Heart right ventricle (tissue), 16 donors: ENCODE measurements around the gene TMEM182. TPM values are rescaled to one million over a fixed set of nuclear protein-coding genes. Genes with fewer than 3 reads are reported as not detected.

ENCODE experiments used
- ATAC-seq, 8 donors: fragments of 200-7000 bp; cut with Tn5 transposase; one replicate each; pipeline ENCODE4 v1.9.1; 2020; ENCODE audit warnings: mild to moderate bottlenecking in 8 of 8, moderate library complexity in 8 of 8, moderate number of reproducible peaks in 1 of 8
- DNase-seq, 2 donors: peaks; one replicate each; pipeline ENCODE4 v3.0.0-alpha.2; 2020
- H3K27ac ChIP-seq, 10 donors: fragments of 200-600 bp; sonication (generic) in 2 of 10; one replicate each; pipeline versions ENCODE4 v1.5.0 to v1.8.0; 2020 to 2022; ENCODE audit warnings: mild to moderate bottlenecking in 3 of 10
- H3K27me3 ChIP-seq, 7 donors: fragments of 200-600 bp; one replicate each; pipeline ENCODE4 v1.8.0; 2021 to 2022; ENCODE audit warnings: mild to moderate bottlenecking in 2 of 7
- H3K36me3 ChIP-seq, 9 donors: fragments of 200-600 bp; sonication (generic) in 1 of 9; one replicate each; pipeline versions ENCODE4 v1.5.0 to v1.8.0; 2020 to 2022; ENCODE audit warnings: mild to moderate bottlenecking in 2 of 9
- H3K4me1 ChIP-seq, 9 donors: fragments of 200-600 bp; sonication (generic) in 1 of 9; one replicate each; pipeline versions ENCODE4 v1.5.0 to v1.8.0; 2020 to 2022; ENCODE audit warnings: mild to moderate bottlenecking in 4 of 9
- H3K4me3 ChIP-seq, 10 donors: fragments of 200-600 bp; sonication (generic) in 2 of 10; one replicate each; pipeline versions ENCODE4 v1.5.0 to v1.8.0; 2020 to 2022; ENCODE audit warnings: mild to moderate bottlenecking in 7 of 10, moderate library complexity in 2 of 10
- H3K9me3 ChIP-seq, 11 donors: fragments of 200-600 bp in 10 of 11; sonication (generic) in 2 of 11; one replicate each; pipeline versions ENCODE4 v1.5.0 to v1.8.0; 2013 to 2022; ENCODE audit warnings: mild to moderate bottlenecking in 2 of 11, control low read depth in 1 of 11, moderate library complexity in 1 of 11
- WGBS, 2 donors: extraction: QIAGEN DNeasy Blood & Tissue Kit; methylation state at CpG; one replicate each; pipeline ENCODE4 v1.1.7; 2013; ENCODE audit warnings: inconsistent platforms in 1 of 2; 5-methylcytosine and 5-hydroxymethylcytosine counted together
- intact Hi-C, 10 donors: fragments of 100-400 bp; cut with DNase I; formaldehyde crosslinking; loops; one replicate each; pipeline versions ENCODE4 v1.11.1 to v1.14.2; 2022
- polyA plus RNA-seq, 2 donors: library from polyadenylated mRNA; stranded (reverse); fragments of 200-250 nt; gene quantifications; one replicate each; pipeline ENCODE4 v1.2.3, GENCODE V29; 2013
- total RNA-seq, 10 donors: library from RNA; stranded (reverse); fragmentation: NEBNext Ultra II Directional in 3 of 10; extraction: Animal tissue kit (Norgen Biotek cat#: 25700) in 3 of 10; gene quantifications; one replicate each; pipeline versions ENCODE4 v1.2.1 to v1.2.4, GENCODE V29; 2021 to 2023
- TF ChIP-seq, protein P1 (sequence below), 9 donors: fragments of 200-600 bp; sonication (generic) in 2 of 9; IDR thresholded peaks; one replicate each; pipeline versions ENCODE4 v1.5.0 to v1.8.0; 2021 to 2022; ENCODE audit warnings: antibody characterized with exemption in 9 of 9, mild to moderate bottlenecking in 5 of 9, moderate library complexity in 1 of 9
- donor health status: Arrhythmogenic right ventricular cardiomyopathy.
- donor health status: ischemic (EF 13 %, LVEDD 7.1; RV severe dilation, severe dysfunction).
- donor health status: healthy with polysubstance abuse.
- donor health status: DM: no; HTN: yes; CAD: no.
- donor health status: DM: no; HTN: no; CAD: no.
- donor health status: ischemic (EF 25% LVEDD 6.9; RV normal size, moderate dysfunction).
- donor health status: ischemic (EF 25% LVEDD 5.7; RV mildly dilated, moderate dysfunction).
- donor health status: healthy.
- donor health status: DM: yes; HTN: yes; CAD: no.
- donor health status: Ischemic cardiomyopathy.
- donor health status: ischemic (EF 35%, LVEDD 5.7; RV mildly dilated, moderate dysfunction).
- donor health status: nonischemic (EF 11% LVEDD 7.7; RV severe dilation, severe dysfunction).
- donor health status: DM: yes; HTN: yes; CAD: no.
- donor health status: PGD.
- donor health status: ischemic (EF 29% LVEDD 5.4; RV normal size, mild dysfunction).
- donor health status: nonischemic (EF 23%, LVEDD 6.1; RV moderate dilation, normal function).

The TMEM182 gene
- total and polyA plus RNA-seq, 12 donors: 10.1 to 225 (median 189) TPM

DNA sequence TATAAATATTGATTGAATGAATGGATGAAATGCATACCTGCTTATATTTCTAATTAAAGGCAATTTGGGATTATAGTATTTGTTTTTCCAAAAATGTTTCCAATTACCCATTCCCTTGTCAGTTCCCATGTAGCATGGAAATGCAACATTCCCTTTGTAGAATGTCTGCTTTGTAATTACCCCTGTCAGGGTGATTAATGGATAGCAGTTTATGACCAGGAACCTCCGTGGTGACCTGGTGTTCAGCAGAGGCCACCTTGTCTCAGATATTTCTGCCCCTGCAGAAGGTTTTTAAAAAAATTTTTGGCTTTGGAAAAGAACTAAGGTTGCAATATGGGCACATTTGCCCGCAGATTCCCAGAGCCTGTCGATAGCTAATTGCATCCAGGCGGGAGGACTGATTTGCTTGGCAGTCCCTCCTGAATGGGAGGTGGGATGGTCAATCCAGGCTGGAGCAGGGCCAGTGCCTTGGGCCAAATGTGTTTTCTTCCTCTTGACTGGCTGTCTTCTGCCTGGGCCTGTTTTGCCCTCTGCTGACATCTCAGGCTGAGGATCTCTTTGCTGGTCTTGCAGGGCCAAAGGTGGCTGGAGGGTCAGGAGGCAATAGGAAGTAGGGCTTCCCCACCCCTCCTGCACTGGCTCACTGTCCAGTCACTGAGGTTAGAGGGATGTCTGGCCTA lies 82.1 kb downstream of the TMEM182 start:
- ATAC-seq (no peak), DNase-seq (no peak)
- H3K4me1 ChIP-seq: peaks cover 2 to 18% (median 5%) of the 10 kb centered on the region in 9 donors
- H3K36me3 ChIP-seq: no peaks in the 10 kb centered on the region
- intact Hi-C loops: no loop called here
- no peaks in the 10 kb centered on the region for H3K9me3 ChIP-seq
- no peak overlapping the region for H3K4me3 ChIP-seq
- H3K27me3 ChIP-seq: no peaks in the 10 kb centered on the region
- no peak overlapping the region for H3K27ac ChIP-seq
- 58 to 60% methylated on average over 4 of the region's 4 CpGs for WGBS, 2 donors
- TF ChIP-seq, protein P1, sequence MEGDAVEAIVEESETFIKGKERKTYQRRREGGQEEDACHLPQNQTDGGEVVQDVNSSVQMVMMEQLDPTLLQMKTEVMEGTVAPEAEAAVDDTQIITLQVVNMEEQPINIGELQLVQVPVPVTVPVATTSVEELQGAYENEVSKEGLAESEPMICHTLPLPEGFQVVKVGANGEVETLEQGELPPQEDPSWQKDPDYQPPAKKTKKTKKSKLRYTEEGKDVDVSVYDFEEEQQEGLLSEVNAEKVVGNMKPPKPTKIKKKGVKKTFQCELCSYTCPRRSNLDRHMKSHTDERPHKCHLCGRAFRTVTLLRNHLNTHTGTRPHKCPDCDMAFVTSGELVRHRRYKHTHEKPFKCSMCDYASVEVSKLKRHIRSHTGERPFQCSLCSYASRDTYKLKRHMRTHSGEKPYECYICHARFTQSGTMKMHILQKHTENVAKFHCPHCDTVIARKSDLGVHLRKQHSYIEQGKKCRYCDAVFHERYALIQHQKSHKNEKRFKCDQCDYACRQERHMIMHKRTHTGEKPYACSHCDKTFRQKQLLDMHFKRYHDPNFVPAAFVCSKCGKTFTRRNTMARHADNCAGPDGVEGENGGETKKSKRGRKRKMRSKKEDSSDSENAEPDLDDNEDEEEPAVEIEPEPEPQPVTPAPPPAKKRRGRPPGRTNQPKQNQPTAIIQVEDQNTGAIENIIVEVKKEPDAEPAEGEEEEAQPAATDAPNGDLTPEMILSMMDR (IDR thresholded peaks at IDR 0.05): no peak

DNA sequence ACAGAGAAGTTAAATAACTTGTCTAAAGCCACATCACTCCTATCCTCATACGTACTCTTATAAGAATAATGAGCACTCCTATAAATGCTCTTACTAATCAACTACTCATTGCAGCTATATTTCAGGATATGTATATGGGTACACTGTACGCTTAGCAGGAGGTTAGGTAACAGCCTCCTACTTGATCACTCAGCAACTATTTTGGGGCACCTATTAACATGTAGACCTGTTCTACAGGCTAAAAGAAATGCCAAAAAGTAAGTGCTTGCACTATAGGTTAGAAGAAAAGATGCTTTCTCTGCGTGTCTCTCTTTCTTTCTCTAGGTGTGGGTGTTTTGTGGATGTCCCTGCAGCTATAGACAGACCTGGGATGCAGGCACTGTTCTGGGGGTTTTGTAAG lies 83.1 kb downstream of the TMEM182 start:
- DNase-seq (no peak), ATAC-seq (no peak)
- Histone ChIP-seq H3K27me3 (no peaks in the 10 kb centered on the region), H3K36me3 (no peaks in the 10 kb centered on the region), H3K9me3 (no peaks in the 10 kb centered on the region), H3K4me3 (no peak overlapping the region), H3K27ac (no peak overlapping the region), H3K4me1 (peaks cover 0 to 17% (median 6%) of the 10 kb centered on the region in 9 donors)
- TF ChIP-seq, protein P1 (IDR thresholded peaks at IDR 0.05): no peak
- WGBS, 2 donors: 92 to 96% methylated on average over 3 of the region's 3 CpGs
- intact Hi-C loops: no loop called here

DNA sequence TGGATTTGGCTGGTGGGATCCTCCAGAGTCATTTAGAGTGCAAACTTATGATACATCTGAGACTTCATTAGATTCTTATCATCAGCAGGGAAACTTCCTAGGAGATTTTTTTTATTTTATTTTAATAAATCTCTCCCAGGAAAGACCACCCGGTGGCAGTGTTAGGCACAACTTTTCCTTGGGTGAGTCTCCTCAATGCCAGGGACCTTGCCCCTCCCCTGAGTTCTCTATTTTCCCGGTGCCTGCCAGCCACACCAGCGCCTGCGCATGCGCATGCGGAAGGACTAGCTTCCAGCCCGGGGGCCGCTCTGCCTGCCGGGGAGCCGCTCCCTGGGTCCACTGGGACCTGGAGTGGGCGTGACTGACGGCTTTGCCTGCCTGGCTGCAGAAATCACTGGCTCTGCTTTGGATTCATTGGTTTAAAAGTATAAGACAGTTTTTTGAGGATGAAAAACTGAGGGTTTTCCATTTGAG lies 86.6 kb downstream of the TMEM182 start:
- TF ChIP-seq, protein P1 (IDR thresholded peaks at IDR 0.05): peak in 5 of 9 donors; percentile 5 to 32 (median 21)
- DNase-seq (peak; percentile 76 to 87), ATAC-seq (peak; percentile 89 to 98 (median 95))
- H3K27me3 ChIP-seq: peaks cover 0 to 14% (median 3%) of the 10 kb centered on the region in 7 donors
- H3K36me3 ChIP-seq: no peaks in the 10 kb centered on the region
- 1% methylated on average over 12 of the region's 12 CpGs for WGBS, 2 donors
- no peaks in the 10 kb centered on the region for H3K9me3 ChIP-seq
- H3K4me3 ChIP-seq: peak overlapping the region in 8 of 10 donors; percentile 22 to 47 (median 40)
- H3K4me1 ChIP-seq: peaks cover 0 to 11% (median 6%) of the 10 kb centered on the region in 9 donors
- intact Hi-C loops: no loop called here
- H3K27ac ChIP-seq: no peak overlapping the region

DNA sequence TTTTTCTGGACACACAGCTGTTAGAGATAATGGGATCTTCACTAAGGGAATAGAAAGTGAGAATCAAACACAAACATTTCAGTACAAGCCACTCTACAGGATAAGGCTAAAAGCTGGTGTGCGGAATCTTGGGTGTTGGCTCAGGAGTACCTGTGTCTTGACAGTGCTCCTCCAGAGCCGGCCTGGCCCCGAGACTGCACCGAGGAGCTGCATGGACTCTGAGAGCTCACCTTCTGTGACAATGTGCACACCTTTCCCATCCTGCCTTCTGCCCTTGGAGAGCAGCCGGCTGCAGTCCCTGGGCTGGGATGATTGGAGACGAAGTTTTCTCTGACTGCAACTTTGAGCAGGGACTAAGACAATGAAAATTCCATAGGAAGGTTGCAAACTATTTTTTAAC lies 89.1 kb downstream of the TMEM182 start:
- intact Hi-C loops: no loop called here
- no peaks in the 10 kb centered on the region for H3K9me3 ChIP-seq
- peaks cover 0 to 11% (median 6%) of the 10 kb centered on the region in 9 donors for H3K4me1 ChIP-seq
- no peak for ATAC-seq
- 79 to 82% methylated on average over 6 of the region's 6 CpGs for WGBS, 2 donors
- H3K27me3 ChIP-seq: peaks cover 0 to 14% (median 3%) of the 10 kb centered on the region in 7 donors
- TF ChIP-seq, protein P1 (IDR thresholded peaks at IDR 0.05): no peak
- no peak for DNase-seq
- H3K4me3 ChIP-seq: no peak overlapping the region
- no peaks in the 10 kb centered on the region for H3K36me3 ChIP-seq
- H3K27ac ChIP-seq: no peak overlapping the region
